GM21619 (cell line): ENCODE data around the gene NOG.

Experiments used
- ATAC-seq: cut with Tn5 transposase; IDR thresholded peaks from one replicate; pipeline ENCODE4 v1.9.1; 2021; ENCODE audit not compliant: unreplicated experiment

The NOG gene

DNA sequence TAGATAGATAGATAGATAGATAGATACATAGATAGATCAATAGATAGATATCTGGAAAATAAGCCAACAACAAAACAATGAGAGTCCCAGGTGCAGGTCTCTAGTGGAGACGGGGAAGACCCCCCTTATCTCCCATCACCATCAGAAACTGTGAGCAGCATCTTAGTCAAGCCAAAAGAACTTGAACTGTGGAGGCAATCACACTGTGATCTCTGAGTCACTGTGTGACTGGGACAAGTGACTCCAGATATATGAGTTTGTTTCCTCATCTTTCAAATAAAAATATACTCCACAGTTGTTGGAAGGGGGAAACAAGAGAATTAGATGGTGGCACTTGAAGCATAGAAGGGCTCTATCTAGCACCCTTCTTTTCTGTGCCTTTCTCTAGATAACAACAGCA is 42.1 kb downstream of the NOG start:
- no peak for ATAC-seq

DNA sequence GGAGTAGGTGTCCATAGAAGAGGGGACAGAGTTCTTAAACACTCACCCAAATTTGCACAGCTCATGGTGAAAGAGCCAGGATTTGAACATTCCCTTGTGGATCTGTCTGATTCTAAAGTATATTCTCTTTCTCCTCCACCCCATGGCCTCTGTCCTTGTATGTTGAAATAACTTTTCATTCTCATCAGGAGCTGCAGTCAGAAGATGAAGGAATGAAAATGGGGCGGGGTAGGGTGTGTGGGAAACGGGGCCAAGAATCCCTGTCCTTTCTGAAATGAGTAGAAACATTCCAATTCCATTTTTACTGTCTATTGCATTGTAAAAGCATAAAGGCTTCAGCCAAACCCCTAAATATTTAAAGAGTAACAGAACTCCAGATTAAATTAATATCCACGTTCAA is 42.8 kb downstream of the NOG start:
- no peak for ATAC-seq

- no peak for ATAC-seq
These were observed 43.8 kb downstream of the NOG start for GRCh38 chr17:56637254-56637653.

GRCh38 chr17:56638591-56639051 is 45.1 kb downstream of the NOG start:
- no peak for ATAC-seq

DNA sequence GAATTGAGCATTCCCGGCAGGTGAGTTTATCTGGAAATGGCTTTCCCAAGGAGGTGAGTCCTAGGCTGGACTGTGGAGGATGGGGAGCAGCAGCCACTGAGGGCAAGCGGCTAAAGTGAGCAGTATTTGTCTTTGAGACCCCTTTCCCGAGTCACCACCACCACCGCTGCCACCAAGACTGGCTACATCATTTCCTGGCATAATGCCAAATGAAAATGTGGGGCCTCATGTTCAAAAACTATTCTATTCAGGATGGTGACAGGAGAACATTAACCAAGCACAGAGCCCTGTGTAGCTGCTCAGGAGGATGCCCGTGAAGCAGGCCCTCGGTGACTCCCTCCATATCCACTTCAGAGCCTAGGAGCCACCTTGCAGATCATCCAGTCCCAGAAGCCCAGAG is 46.0 kb downstream of the NOG start:
- ATAC-seq: no peak

DNA sequence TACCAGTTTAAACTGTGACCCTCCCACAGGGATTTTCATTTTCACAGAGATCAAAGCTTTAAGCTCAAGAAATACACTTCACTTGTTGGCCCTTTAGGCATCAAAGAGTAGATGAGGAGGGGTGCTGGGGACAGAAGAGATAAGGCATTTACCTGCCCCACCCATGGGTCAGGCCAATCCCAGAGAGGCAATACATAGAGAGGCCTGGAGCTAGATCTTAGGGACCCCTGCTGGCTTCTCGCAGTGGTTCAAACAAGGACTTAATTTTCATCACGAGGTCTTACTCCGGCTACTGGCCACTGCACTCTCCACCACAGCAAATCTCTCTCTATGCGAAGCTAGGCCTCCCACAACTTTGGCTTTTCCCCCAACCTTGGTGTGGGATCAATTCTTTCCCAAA is 46.6 kb downstream of the NOG start:
- ATAC-seq: no peak

DNA sequence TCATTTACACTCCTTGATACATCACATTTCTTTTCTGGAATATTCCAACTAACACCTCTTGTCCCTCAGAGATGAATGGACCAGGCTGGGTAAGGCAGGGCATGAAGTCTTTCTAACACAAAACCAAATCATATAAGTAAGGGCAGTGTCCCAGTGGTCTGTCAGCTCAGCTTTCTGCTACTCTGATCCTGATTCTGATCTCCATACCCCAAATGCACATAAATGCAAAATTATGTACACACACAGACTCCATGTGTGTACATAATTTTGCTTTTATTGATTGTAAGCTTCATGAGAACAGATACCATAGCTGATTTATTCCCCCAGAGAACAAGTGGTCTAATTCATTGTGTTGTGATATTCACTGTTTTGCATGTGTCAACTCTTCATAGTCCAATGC is 47.9 kb downstream of the NOG start:
- no peak for ATAC-seq

DNA sequence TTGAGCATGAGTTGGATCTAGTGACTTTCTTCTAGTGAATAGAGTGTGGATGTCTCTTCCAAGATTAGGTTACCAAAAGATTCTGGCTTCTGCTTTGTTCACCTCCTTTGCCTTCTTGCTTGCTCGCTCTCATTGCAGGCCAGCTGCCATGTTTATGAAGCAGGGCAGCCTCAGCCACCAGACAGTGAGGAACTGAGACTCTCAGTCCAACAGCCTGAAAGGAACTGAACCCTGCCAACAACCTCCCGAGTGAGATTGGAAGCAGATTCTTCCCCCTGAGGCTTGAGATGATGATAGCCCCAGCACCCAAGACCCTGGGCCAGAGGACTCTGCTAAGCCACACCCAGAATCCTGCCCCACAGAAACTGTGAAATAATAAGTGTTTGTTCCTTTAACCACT is 48.4 kb downstream of the NOG start:
- no peak for ATAC-seq

DNA sequence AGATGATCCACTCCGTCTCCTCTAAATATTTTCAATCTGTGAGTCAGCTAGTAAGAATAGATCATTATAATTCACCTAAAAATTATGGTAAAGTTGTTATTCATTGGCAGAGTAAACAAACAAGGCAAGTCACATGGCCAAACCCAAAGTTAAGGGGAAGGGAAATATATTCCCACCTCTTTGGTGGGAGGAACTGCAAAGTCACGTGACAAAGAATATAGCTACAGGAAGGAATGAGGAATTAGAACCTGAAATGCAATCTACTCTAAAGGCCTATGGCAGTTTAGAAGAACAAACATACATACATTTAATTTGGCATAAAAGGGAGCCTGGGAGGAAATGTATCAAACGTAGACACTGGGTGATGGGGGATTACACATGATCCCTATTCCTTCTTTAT is 48.9 kb downstream of the NOG start:
- ATAC-seq: no peak
